Tibial artery (tissue), 4 donors: ENCODE data around the gene SULT1A3.
"Not testable (repeated sequence)": the region's sequence is repeated elsewhere in the genome, so short reads cannot be mapped to it uniquely, and the experiment has no call there.

Experiments used
- DNase-seq, 2 donors: peaks; one replicate each; pipeline ENCODE4 v3.0.0-alpha.2; 2019
- H3K27ac ChIP-seq, 2 donors: fragments of 200-600 bp; sonication (generic) in 1 of 2; 1 replicate in 1 of 2; 2 replicates in 1 of 2; pipeline ENCODE4 v1.5.1; 2018 to 2019; ENCODE audit warnings: mild to moderate bottlenecking in 1 of 2
- H3K27me3 ChIP-seq, 2 donors: fragments of 200-600 bp; sonication (generic) in 1 of 2; one replicate each; pipeline versions ENCODE4 v1.5.1 to v1.6.0; 2016 to 2019
- H3K36me3 ChIP-seq, 3 donors: fragments of 200-600 bp; sonication (generic) in 2 of 3; one replicate each; pipeline ENCODE4 v1.5.1; 2016 to 2019; ENCODE audit warnings: mild to moderate bottlenecking in 2 of 3
- H3K4me1 ChIP-seq, 4 donors: fragments of 200-600 bp; sonication (generic) in 2 of 4; 1 replicate in 3 of 4; 2 replicates in 1 of 4; pipeline ENCODE4 v1.5.1; 2016 to 2019
- H3K4me3 ChIP-seq, 2 donors: fragments of 200-600 bp; sonication (generic) in 1 of 2; 1 replicate in 1 of 2; 2 replicates in 1 of 2; pipeline ENCODE4 v1.5.1; 2018 to 2019; ENCODE audit warnings: mild to moderate bottlenecking in 2 of 2
- H3K9me3 ChIP-seq, 3 donors: fragments of 200-600 bp; sonication (generic) in 1 of 3; one replicate each; pipeline ENCODE4 v1.5.1; 2016 to 2019
- CTCF ChIP-seq, 2 experiments: fragments of 200-600 bp in 1 of 2; fragments of 450-650 bp in 1 of 2; IDR thresholded peaks; one replicate each; pipeline ENCODE4 v1.5.1; 2017 to 2019; ENCODE audit warnings: antibody characterized with exemption in 2 of 2, mild to moderate bottlenecking in 1 of 2, moderate library complexity in 1 of 2
- intact Hi-C: fragments of 100-400 bp; cut with DNase I; formaldehyde crosslinking; loops from one replicate; pipeline ENCODE4 v1.15.0; 2023; ENCODE audit warnings: low total_unique reads

SULT1A3 gene

GRCh38 chr16:30166202-30166902 lies 32.7 kb upstream of the SULT1A3 start:
- DNase-seq, result no peak

GRCh38 chr16:30168746-30169145 lies 30.3 kb upstream of the SULT1A3 start:
- H3K27me3 ChIP-seq, intact Hi-C loops, H3K27ac ChIP-seq, H3K4me1 ChIP-seq, DNase-seq, H3K9me3 ChIP-seq, H3K36me3 ChIP-seq, H3K4me3 ChIP-seq: not testable (repeated sequence)

More at GRCh38 chr16:30166202-30166902, 32.7 kb upstream of the SULT1A3 start:
- Histone ChIP-seq H3K27ac (no peak overlapping the region), H3K4me1 (no peaks in the 10 kb centered on the region), H3K27me3 (no peaks in the 10 kb centered on the region), H3K36me3 (no peaks in the 10 kb centered on the region), H3K4me3 (no peak overlapping the region), H3K9me3 (no peaks in the 10 kb centered on the region)
- TF ChIP-seq CTCF (IDR thresholded peaks at IDR 0.05), result no peak
- intact Hi-C loops, result no loop called here

GRCh38 chr16:30169416-30169815 lies 29.6 kb upstream of the SULT1A3 start:
- DNase-seq, H3K9me3 ChIP-seq, H3K36me3 ChIP-seq, intact Hi-C loops, H3K4me3 ChIP-seq, H3K4me1 ChIP-seq, H3K27ac ChIP-seq, H3K27me3 ChIP-seq: not testable (repeated sequence)

GRCh38 chr16:30170145-30170544 lies 28.9 kb upstream of the SULT1A3 start:
- H3K4me1 ChIP-seq, DNase-seq, intact Hi-C loops: not testable (repeated sequence)

GRCh38 chr16:30173054-30173453 lies 26.0 kb upstream of the SULT1A3 start:
- no peak for DNase-seq
- intact Hi-C loops, result no loop called here

More at GRCh38 chr16:30170145-30170544, 28.9 kb upstream of the SULT1A3 start:
- not testable (repeated sequence) for H3K27ac ChIP-seq, H3K36me3 ChIP-seq, H3K9me3 ChIP-seq, H3K27me3 ChIP-seq, H3K4me3 ChIP-seq

GRCh38 chr16:30176876-30177275 lies 22.2 kb upstream of the SULT1A3 start:
- H3K4me3 ChIP-seq, H3K4me1 ChIP-seq, H3K9me3 ChIP-seq, H3K27me3 ChIP-seq, H3K27ac ChIP-seq, intact Hi-C loops, H3K36me3 ChIP-seq, DNase-seq: not testable (repeated sequence)

More at GRCh38 chr16:30173054-30173453, 26.0 kb upstream of the SULT1A3 start:
- TF ChIP-seq CTCF (IDR thresholded peaks at IDR 0.05), result no peak
- H3K36me3 ChIP-seq, result no peaks in the 10 kb centered on the region
- no peaks in the 10 kb centered on the region for H3K9me3 ChIP-seq
- no peak overlapping the region for H3K27ac ChIP-seq
- H3K4me1 ChIP-seq, result no peaks in the 10 kb centered on the region
- no peaks in the 10 kb centered on the region for H3K27me3 ChIP-seq
- H3K4me3 ChIP-seq, result no peak overlapping the region

GRCh38 chr16:30179195-30179594 lies 19.9 kb upstream of the SULT1A3 start:
- Histone ChIP-seq H3K27ac (no peak overlapping the region), H3K36me3 (no peaks in the 10 kb centered on the region), H3K4me3 (no peak overlapping the region), H3K27me3 (no peaks in the 10 kb centered on the region), H3K4me1 (peaks cover 0 to 13% (median 9%) of the 10 kb centered on the region in 4 donors), H3K9me3 (no peaks in the 10 kb centered on the region)
- TF ChIP-seq CTCF (IDR thresholded peaks at IDR 0.05), result no peak
- intact Hi-C loops, result no loop called here
- DNase-seq, result no peak

- H3K36me3 ChIP-seq, result no peaks in the 10 kb centered on the region
- DNase-seq, result no peak
- intact Hi-C loops, result no loop called here
- no peaks in the 10 kb centered on the region for H3K9me3 ChIP-seq
- H3K27me3 ChIP-seq, result no peaks in the 10 kb centered on the region
- H3K4me3 ChIP-seq, result no peak overlapping the region
- no peak for TF ChIP-seq CTCF (IDR thresholded peaks at IDR 0.05)
- H3K27ac ChIP-seq, result no peak overlapping the region
- peaks cover 0 to 18% (median 12%) of the 10 kb centered on the region in 4 donors for H3K4me1 ChIP-seq
Observed at GRCh38 chr16:30179931-30180330, 19.1 kb upstream of the SULT1A3 start.
